Raji (cell line): ENCODE measurements around the gene ZNF669.

Experiments
- POLR2A ChIP-seq: IDR thresholded peaks from 2 replicates; pipeline ENCODE4 v1.6.1; 2011; ENCODE audit warnings: low read depth, low read length, control low read depth; ENCODE audit not compliant: insufficient read depth

ZNF669 gene

DNA sequence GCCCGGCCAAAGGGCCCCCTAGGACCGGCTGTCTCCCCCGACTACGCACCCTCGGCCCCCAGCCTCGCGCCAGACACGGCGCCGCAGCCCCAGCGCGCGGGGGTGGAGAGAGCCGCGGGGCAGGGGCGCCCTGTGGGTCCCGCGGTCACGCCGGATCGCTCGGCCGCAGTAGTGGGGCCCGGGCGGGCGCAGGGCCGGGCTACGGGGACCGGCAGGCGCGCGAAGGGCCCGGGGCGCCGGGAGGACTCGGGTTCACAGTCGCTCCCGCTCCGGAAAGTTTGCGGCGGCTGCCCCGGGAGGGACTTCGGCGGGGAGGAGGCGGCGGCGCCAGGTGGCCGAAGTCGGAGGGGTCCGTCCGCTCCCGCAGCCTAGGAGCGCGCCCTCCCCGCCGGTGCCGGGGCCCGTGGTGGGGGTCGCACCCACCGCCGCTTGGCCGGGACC, 7.1 kb upstream of the ZNF669 start:
- TF ChIP-seq POLR2A, result no peak

DNA sequence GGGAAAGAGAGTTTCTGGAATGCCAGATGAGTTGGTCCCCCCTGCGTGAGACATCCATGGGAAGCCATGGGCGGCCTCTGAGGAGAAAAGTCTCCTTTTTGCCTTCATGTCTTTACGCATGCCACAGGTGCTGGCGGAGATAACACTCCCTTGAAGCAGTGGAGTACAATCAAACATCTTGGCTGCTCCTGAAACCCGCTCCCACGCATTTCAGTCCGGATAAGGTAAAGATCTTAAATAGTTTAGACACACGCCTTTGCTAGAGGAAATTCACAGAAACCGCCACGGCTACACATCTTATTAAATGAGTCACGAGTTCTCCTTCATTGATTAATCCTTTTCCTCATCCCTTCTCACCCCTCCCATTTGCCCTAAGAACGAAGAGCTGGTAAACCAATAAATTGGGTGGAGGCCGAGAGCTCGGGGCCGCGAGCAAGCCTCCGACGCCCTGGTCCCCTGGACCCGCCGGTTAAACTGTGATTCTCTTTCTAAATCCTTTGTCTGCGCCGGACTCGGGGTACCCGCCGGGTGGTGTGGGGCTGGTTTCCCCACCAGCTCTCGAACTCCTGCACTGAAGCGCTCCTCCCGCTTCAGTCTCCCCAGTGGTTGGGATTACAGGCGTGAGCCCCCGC, 6.6 kb upstream of the ZNF669 start:
- TF ChIP-seq POLR2A, result no peak

DNA sequence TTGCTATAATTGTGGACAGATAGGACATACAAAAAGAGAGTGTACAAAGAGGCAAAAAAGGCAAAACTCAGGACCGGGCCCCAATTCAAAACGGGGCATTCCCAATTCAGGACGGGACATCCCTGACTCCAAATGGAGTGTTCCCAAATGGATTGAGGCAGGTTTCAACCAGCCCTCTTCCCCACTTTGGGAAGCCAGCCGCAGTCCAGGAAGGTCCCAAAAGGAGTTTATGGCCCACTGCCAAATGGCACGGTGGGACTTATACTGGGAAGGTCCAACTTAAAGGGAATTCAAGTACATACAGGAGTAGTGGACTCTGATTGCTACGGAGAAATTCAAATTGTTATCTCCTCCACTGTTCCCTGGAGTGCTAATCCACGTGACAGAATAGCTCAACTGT, 3.5 kb upstream of the ZNF669 start:
- no peak for TF ChIP-seq POLR2A

- no peak for TF ChIP-seq POLR2A
Measured at GRCh38 chr1:247105966-247106365, 1.8 kb upstream of the ZNF669 start.

DNA sequence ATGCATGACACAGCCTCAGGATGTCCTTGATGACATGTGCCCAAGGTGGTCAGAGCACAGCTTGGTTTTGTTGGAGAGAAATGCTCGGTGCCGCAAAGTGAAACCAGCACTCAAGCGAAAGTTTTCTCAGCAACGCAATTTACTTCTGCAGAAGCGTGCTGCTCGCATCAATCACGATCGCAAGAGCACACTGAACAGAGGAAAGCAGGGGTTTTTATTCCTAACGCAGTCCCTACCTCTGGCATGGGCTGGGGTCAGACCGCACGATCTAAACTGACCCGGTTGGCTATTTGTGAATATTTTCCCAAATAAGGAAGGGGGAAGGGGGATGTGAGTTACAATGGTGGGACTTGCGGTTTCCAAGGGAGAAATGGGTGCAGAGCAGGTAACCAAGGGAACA, 809 bp upstream of the ZNF669 start:
- no peak for TF ChIP-seq POLR2A

DNA sequence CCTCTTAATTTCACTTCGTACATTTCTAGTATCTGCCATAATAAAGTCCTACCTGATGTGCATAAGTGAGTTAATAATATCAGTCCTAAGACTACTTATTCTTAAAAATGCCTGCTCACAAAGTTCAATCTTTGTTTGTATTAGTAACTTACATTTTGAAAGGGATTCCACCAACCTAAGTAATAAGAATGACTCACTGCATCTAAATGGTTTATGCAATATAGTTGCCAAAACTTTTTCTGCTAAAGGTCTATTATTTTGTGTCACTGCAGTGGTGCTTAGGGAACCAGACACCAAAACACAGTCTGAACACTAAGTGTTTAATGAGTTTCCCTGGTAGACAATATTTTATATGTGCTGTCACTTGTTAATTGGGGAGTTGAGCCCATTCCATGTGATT, 1.8 kb downstream of the ZNF669 start:
- TF ChIP-seq POLR2A, result no peak

GRCh38 chr1:247100676-247101279, 3.4 kb downstream of the ZNF669 start:
- TF ChIP-seq POLR2A, result no peak

DNA sequence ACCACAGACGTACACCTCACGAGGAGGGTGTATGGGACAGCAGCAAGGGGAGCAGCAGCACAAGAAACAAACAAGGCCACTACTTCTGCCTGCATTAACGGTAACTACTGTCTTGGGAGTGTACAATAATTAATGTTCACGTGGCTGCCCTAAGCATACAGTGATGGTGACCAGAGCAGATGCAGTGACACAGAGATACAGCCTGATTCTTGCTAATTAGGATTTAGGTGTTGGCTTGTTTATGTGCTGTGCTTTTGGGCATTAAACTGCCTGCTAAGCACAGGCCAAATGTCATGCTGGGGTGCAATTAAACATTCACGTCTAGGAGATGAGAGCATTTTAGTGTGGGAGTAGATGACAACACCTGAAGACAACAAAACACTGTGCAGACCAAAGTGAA, 7.2 kb downstream of the ZNF669 start:
- no peak for TF ChIP-seq POLR2A

GRCh38 chr1:247096544-247096943, 7.6 kb downstream of the ZNF669 start:
- no peak for TF ChIP-seq POLR2A

- no peak for TF ChIP-seq POLR2A
Measured at GRCh38 chr1:247096112-247096511, 8.0 kb downstream of the ZNF669 start.

DNA sequence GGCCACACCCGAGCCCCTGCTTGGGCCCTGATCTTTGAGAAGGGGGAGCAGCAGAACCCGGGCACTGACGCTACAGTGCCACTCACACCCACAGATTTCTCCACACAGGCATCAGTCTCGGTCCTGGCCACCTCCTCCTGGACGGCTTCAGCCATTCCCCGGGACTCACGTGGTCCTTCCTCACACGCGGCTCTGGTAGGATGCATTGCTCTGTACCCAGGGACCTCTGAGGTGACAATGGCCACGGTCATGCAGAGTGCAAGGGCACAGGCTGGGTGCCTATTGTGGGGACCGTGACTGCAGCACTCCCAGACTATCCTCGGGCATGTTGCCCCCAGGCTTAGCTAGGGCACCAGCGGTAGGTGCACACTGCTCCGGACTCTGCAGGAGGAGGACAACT, 13.7 kb downstream of the ZNF669 start:
- no peak for TF ChIP-seq POLR2A

DNA sequence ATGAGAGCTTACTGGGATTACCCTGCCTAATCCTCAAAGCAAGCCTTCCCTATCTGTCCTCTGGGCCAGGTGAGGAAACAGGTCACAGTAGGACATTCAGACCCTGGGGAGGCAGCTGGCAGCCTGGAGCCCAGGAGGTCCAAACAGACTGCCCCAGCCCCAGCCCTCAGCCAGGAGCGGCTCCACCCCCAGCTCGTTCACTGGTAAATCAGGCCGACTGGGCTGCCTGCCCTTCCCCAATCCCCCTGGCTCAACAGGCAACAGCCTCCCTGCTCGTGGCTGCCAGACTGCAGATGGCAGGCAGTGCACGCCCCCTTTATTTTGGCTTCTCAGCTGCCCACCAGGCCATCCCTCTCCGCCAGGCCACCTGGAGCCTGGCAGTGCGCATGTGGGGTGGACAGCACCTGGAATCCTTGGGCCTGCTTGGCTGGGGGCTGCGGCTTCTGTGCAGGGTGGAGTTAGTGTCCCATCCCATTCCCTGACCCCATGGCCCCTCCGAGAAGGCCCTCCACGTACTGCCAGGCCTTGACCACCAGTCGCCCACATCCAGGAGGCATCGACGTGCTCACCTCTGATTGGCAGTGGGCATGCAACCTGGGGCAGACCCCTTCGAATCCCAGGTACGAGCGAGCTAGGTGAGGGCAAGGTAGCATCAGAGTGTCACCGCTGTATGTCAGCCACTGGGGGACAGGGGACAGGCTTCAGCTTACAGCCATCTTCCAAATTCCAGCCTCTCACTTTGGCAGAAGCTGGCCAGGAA, 14.4 kb downstream of the ZNF669 start:
- no peak for TF ChIP-seq POLR2A

- TF ChIP-seq POLR2A, result no peak
Measured at GRCh38 chr1:247088967-247089366, 15.2 kb downstream of the ZNF669 start.

DNA sequence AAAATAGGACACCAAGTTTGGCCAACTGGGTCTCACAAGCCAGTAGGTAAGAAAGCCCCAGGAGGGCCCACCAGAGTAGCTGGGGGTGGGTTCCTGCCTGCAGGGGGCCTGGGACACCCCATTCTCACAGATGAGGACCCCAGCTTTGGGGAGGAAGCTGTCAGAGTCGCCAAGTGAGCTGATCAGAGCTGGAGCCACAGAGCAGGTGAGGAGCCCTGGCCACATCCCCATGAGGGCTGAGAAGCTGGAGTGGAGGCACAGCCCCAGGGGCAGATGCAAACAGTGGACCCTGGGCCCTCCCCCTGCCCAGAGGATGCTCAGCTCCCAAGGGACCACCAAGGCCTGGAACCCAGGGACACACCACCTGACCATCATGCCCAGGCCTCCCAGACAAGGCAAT, 16.9 kb downstream of the ZNF669 start:
- TF ChIP-seq POLR2A, result no peak

- TF ChIP-seq POLR2A, result no peak
Measured at GRCh38 chr1:247085310-247085709, 18.8 kb downstream of the ZNF669 start.

DNA sequence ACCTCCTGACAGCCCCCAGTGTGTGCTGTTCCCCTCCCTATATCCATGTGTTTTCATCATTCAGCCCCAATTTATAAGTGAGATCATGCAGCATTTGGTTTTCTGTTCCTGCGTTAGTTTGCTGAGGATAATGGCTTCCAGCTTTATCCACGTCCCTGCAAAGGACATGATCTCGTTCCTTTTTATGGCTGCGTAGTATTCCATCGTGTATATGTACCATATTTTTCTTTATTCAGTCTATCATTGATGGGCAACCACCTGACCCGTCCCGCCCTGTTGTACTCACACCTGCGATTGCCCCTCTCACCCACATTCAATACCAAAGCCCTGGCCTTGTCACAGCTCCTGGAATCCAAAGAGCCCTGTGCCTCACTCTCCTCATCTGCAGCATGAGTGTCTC, 19.4 kb downstream of the ZNF669 start:
- TF ChIP-seq POLR2A, result no peak
